GM21390 (cell line): ENCODE data around the gene ARHGEF9.
"Not testable (repeated sequence)": the region's sequence is repeated elsewhere in the genome, so short reads cannot be mapped to it uniquely, and the experiment has no call there.

Experiments used
- ATAC-seq: cut with Tn5 transposase; IDR thresholded peaks from one replicate; pipeline ENCODE4 v1.9.1; 2021; ENCODE audit not compliant: unreplicated experiment

The ARHGEF9 gene

DNA sequence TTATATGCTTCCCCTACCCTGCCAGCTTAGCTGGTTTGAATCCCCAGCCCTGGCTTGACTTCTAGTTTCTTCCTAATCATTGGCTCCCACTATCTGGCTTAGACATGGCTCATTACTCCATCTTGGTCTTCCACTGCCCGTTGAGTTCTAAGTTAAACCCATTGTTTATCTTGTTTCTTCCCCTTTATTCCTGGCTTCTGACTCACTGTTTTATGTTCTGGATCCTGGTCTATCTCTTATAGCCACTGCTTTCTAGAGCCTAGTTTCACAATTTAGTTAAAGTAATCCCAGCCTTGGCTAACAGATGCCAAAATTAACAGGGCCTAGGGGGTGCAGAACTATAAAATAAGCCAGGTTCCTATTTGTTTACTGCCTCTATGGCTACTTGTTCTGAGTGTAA is 120.9 kb downstream of the ARHGEF9 start:
- no peak for ATAC-seq

DNA sequence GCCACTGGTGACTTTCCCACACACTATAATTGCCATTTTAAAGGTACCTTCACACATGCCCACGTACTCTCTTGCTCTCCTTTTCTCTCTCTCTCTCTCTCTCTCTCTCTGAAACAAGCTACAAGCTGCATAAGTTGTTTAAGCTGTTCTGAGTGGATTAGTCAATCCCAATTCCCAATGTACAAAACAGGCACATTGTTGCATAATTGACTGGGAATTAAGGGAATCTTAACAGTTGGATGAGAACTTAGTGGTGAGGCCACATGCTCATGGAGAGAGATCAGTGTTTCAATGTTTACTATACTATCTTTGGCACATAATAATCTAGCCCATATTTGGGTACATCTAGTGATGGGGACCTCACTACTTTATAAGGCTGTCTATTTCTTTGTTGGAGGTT is 123.3 kb downstream of the ARHGEF9 start:
- ATAC-seq: no peak

DNA sequence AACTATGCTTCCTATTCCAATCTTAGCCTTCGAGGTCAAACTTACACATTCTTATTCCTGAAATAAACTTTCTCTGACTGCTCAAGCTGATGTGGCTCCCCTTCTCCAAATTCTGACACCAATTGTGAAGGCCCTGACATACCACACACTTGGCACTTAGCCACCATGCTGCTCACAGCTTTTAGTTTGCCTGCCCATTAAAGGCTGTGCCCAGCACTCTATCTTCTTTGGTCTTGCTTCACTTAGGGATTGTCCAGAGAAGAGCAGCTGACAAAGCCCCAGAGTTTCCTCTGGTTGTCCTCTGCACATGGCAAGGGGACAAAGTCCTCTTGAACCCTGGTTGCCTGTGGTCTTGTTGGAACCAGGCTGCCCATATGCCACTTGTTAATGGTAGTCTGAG is 126.1 kb downstream of the ARHGEF9 start:
- no peak for ATAC-seq

DNA sequence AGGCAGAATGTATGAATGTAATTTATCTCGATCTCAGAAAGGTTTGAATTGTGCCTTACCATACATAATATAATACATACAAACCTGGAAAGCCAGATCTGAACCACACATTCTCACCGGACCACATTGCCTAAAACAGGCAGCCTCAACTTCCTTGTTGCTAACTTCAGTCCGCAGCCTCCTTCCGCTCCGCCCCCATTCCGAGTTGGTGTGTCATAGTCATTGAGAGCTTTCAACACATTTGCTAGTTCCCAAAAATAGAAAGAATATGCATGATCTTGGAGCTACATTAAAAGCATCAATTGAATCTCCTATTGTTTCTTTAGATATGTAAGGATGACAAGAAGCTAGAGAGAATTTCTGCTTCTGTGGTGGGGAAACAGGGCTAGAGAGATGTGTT is 127.2 kb downstream of the ARHGEF9 start:
- no peak for ATAC-seq

DNA sequence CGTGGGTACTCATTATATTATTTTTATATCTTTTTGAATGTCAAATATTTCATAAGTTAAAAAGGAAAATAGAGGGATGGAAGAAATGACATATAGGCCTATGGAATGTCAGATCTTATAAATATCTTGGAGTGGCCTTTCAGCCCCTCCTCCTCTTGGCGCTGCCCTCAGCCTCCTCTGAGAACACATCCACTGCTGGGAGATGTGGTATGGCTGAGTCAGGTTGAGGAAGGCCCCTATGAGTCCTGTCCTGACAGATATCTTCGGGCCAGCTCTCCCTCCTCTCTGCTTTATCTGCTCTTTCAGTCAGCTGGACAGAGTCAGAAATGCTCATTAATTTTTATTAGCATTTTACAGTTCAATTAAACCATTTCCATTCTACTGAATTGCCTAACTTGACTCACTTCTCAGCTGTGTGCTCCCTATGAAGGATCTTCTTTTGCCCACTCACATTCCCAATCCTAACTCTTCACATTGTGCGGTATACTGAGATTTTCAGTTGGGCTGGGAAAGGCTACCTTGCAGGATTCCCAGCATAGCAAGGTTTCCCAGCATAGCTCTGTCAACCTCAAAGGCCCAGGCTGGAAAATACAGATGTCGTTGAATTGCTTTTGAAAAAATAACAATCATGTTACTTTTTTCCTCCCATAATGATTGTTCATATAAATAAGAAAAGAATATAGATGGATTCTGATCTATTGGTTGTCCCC is 128.0 kb downstream of the ARHGEF9 start:
- ATAC-seq: no peak

DNA sequence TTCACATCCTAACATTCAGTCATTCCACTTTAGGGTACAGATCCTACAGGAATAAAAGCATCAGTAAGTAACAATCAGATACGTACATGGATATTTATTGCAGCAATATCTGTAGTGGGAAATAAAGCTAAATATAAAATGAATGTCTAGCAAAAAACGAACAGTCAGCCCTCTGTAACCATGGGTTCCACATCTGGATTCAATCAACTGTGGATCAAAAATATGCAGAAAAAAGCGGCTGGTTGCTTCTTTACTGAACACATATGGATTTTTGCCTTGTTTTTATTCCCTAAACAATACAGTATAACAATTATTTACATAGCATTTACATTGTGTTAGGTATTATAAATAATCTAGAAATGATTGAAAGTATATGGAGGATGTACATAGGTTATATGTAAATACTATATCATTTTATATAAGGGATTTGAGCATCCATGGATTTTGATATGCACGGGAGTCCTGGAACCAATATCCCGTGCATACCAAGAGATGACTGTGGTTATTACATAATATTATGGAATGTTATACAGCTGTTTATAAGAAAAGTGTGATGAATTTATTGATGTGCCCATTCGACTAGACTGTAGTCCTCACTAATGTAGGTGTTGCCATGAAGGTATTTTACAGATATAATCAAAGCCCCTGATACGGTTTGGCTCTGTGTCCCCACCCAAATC is 132.8 kb downstream of the ARHGEF9 start:
- no peak for ATAC-seq

DNA sequence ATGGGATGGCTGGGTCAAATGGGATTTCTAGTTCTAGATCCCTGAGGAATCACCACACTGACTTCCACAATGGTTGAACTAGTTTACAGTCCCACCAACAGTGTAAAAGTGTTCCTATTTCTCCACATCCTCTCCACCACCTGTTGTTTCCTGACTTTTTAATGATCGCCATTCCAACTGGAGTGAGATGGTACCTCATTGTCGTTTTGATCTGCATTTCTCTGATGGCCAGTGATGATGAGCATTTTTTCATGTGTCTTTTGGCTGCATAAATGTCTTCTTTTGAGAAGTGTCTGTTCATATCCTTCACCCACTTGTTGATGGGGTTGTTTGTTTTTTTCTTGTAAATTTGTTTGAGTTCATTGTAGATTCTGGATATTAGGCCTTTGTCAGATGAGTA is 139.3 kb downstream of the ARHGEF9 start:
- not testable (repeated sequence) for ATAC-seq

DNA sequence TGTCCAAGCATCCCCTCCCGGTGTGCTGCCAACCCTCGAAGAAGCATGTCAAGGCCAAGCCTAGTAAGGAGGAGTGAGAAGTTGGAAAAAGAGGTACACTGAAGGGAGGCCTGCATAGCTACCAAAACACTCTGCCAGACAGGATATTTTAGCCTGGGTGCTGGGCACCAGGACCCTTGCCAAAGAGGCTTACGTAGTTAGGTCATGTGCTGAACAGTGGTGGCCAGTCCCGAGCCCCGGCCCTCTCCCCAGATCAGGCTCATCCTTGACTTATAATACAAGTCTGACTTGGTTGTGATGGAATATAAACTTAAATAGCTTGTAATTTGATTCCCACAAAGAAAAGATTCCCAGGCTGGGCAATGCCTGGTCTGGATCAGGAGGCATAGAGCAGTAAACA is 149.3 kb downstream of the ARHGEF9 start:
- no peak for ATAC-seq

DNA sequence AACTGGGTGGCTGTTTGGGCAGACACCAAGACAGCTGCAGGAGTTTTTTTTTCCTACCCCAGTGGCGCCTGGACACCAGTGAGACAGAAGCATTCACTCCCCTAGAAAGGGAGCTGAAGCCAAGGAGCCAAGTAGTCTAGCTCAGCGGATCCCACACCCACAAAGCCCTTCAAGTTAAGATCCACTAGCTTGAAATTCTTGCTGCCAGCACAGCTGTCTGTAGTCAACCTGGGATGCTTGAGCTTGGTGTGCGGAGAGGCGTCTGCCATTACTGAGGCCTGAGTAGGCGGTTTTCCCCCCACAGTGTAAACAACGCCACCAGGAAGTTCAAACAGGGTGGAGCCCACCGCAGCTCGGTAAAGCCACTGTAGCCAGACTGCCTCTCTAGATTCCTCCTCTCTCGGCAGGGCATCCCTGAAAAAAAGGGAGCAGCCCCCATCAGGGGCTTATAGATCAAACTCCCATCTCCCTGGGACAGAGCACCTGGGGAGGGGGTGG is 171.4 kb downstream of the ARHGEF9 start:
- no peak for ATAC-seq

DNA sequence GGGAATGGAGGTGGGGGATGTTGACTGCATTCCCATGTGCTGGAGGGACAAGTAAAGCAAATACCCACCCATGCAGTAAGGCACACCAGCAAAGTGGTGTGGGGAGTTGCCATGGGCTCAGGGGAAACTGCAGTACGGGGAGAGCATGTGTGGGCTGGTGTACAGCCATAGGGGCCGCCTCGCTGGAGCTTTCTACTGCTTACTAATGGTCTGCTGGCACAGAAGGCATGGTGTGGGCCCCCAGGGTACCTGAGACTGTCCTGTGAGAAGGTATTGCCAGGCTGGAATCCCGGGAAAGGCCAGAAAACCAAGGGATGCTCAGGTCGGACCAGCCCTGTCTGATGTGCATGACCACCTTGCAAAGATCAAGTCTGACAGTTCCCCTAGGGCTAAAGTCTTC is 199.1 kb downstream of the ARHGEF9 start:
- ATAC-seq: no peak
